HEK293T (cell line): ENCODE measurements around the gene SMAP1.

Experiments used
- ARNT ChIP-seq: fragments of 450-650 bp; IDR thresholded peaks from 2 replicates; pipeline ENCODE4 v1.6.1; 2017; ENCODE audit warnings: mild to moderate bottlenecking
- BHLHE40 ChIP-seq: fragments of 450-650 bp; IDR thresholded peaks from 2 replicates; pipeline ENCODE4 v1.6.1; 2016; ENCODE audit warnings: mild to moderate bottlenecking, moderate library complexity, borderline replicate concordance
- CTBP1 ChIP-seq: fragments of 450-650 bp; IDR thresholded peaks from 2 replicates; pipeline ENCODE4 v1.6.1; 2016; ENCODE audit warnings: borderline replicate concordance
- ELF4 ChIP-seq: fragments of 450-650 bp; IDR thresholded peaks from 2 replicates; pipeline ENCODE4 v1.6.1; 2017; ENCODE audit warnings: antibody characterized with exemption
- FOXA1 ChIP-seq: fragments of 450-650 bp; IDR thresholded peaks from 2 replicates; pipeline ENCODE4 v1.6.1; 2016; ENCODE audit warnings: mild to moderate bottlenecking
- FOXK2 ChIP-seq: fragments of 450-650 bp; IDR thresholded peaks from 2 replicates; pipeline ENCODE4 v1.6.1; 2016; ENCODE audit warnings: mild to moderate bottlenecking
- FOXM1 ChIP-seq: fragments of 450-650 bp; IDR thresholded peaks from 2 replicates; pipeline ENCODE4 v1.6.1; 2017; ENCODE audit warnings: mild to moderate bottlenecking, borderline replicate concordance
- HDGF ChIP-seq: fragments of 450-650 bp; IDR thresholded peaks from 2 replicates; pipeline ENCODE4 v1.6.1; 2017; ENCODE audit warnings: antibody characterized with exemption, borderline replicate concordance
- LEF1 ChIP-seq: fragments of 450-650 bp; IDR thresholded peaks from 2 replicates; pipeline ENCODE4 v1.6.1; 2017; ENCODE audit warnings: mild to moderate bottlenecking, borderline replicate concordance
- NFRKB ChIP-seq: fragments of 450-650 bp; IDR thresholded peaks from 2 replicates; pipeline ENCODE4 v1.6.1; 2016; ENCODE audit warnings: mild to moderate bottlenecking, moderate library complexity
- SP1 ChIP-seq: fragments of 450-650 bp; IDR thresholded peaks from 2 replicates; pipeline ENCODE4 v1.6.1; 2017
- SUZ12 ChIP-seq: fragments of 450-650 bp; IDR thresholded peaks from 2 replicates; pipeline ENCODE4 v1.6.1; 2016; ENCODE audit warnings: mild to moderate bottlenecking
- ZNF384 ChIP-seq: fragments of 450-650 bp; IDR thresholded peaks from 2 replicates; pipeline ENCODE4 v1.6.1; 2016
- TF ChIP-seq, protein P1 (sequence below): fragments of 450-650 bp; IDR thresholded peaks from 2 replicates; pipeline ENCODE4 v1.6.1; 2016

DNA sequence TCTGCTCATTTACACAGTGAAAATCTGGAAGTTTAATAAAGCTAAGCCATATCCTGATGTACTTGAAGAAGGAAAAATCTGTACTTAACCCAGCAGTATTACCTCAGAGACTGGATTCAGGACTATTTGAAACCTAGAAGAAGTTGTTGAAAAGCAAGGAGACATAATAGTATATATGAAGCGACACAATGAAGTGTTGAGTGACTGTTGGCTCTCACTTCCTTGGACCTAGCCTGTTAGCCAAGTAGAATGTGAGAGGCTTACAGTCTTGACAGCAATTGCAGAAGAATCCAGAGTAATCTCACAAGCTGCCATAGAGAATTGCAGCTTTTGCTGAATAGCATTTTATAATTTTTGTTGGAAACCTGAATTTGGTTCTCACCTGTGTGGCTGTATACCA, 26.7 kb downstream of the SMAP1 start:
- TF ChIP-seq FOXM1, result no peak
- TF ChIP-seq SP1, result no peak
- TF ChIP-seq BHLHE40, result no peak
- TF ChIP-seq FOXK2, result no peak
- no peak for TF ChIP-seq ZNF384
- no peak for TF ChIP-seq ARNT
- no peak for TF ChIP-seq LEF1
- TF ChIP-seq SUZ12, result no peak
- TF ChIP-seq FOXA1, result no peak
- no peak for TF ChIP-seq NFRKB
- TF ChIP-seq ELF4, result no peak
- TF ChIP-seq CTBP1, result no peak
- TF ChIP-seq, protein P1, sequence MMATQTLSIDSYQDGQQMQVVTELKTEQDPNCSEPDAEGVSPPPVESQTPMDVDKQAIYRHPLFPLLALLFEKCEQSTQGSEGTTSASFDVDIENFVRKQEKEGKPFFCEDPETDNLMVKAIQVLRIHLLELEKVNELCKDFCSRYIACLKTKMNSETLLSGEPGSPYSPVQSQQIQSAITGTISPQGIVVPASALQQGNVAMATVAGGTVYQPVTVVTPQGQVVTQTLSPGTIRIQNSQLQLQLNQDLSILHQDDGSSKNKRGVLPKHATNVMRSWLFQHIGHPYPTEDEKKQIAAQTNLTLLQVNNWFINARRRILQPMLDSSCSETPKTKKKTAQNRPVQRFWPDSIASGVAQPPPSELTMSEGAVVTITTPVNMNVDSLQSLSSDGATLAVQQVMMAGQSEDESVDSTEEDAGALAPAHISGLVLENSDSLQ, result no peak
- no peak for TF ChIP-seq HDGF
